ENCODE results near the gene CPSF6. TPM values are rescaled to one million over a fixed set of nuclear protein-coding genes. Genes with fewer than 3 reads are reported as not detected.
A peak's percentile ranks its signal among the peaks of the same experiment; 100 is the strongest.
"Not testable (repeated sequence)": the region's sequence is repeated elsewhere in the genome, so short reads cannot be mapped to it uniquely, and the experiment has no call there.

CPSF6 gene
- total and polyA plus RNA-seq, 2 experiments from 2014 or later, result 19.6 to 63.4 TPM

DNA sequence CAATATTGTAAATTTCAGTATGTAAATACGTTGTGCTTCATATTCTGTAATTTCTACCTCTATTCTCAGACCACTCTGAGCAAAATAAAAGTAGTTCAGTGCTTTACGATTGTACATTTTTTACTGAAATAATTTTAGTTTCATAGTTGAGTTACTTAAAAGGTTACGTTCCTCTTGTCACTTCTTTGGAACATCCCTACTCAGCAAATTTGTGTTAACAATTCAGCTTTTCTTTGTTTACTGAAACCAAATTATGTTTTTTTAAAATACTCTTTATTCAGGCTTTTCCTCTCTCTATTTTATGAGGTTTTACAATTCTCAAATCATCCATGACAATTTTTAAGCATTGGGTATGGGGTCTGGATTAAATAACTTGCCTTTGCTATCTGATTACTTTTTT is 25.8 kb downstream of the CPSF6 start:
- Histone ChIP-seq H4K20me1 (ENCODE audit: insufficient read depth) (peaks cover 5% of the 10 kb centered on the region; the same call in 1 of the 2 replicates), H3K9me3 (ENCODE audit: low read depth) (no peaks in the 10 kb centered on the region), H3K9ac (no peak overlapping the region), H2AFZ (no peak overlapping the region), H3K4me3 (no peak overlapping the region), H3K4me1 (ENCODE audit: insufficient read depth) (peaks cover 11% of the 10 kb centered on the region), H3F3A (ENCODE audit: insufficient read depth) (peaks cover 21% of the 10 kb centered on the region; the same call in 1 of the 2 replicates), H3K27me3 (replicated peaks; ENCODE audit: insufficient read depth) (no peaks in the 10 kb centered on the region), H3K27ac (no peak overlapping the region), H3K36me3 (ENCODE audit: low read depth) (peaks cover 76% of the 10 kb centered on the region), H3K79me2 (ENCODE audit: insufficient read depth) (peaks cover 54% of the 10 kb centered on the region), H3K9me2 (ENCODE audit: insufficient read depth) (no peaks in the 10 kb centered on the region), H3K4me2 (ENCODE audit: unreplicated experiment) (no peak overlapping the region)
- TF ChIP-seq EZH2phosphoT487 (IDR thresholded peaks at IDR 0.05; ENCODE audit: insufficient read depth, low read depth) (no peak), EZH2 (IDR thresholded peaks at IDR 0.05; ENCODE audit: insufficient read depth, poor library complexity, severe bottlenecking) (no peak)
- in situ Hi-C loops (cut with MboI), result no loop called here
- WGBS, 2 experiments (ENCODE audit: low coverage in 1 of 2, low lambda C conversion rate in 2 of 2, missing lambda C conversion rate in 2 of 2), result 95 to 99% methylated on average over 3 of the region's 3 CpGs
- no peak for DNase-seq

DNA sequence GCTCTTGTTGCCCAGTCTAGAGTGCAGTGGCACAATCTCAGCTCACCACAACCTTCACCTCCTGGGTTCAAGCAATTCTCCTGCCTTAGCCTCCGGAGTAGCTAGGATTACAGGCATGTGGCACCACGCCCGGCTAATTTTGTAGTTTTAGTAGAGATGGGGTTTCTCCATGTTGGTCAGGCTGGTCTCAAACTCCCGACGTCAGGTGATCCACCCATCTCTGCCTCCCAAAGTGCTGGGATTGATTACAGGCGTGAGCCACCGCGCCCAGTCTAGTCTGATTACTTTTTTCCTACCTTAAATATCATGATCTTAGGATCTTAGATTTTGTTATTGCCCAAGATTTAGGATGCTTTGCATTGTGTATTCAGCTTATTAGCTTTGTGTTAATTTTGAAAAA is 26.3 kb downstream of the CPSF6 start:
- peaks cover 21% of the 10 kb centered on the region; the same call in 1 of the 2 replicates for H3F3A ChIP-seq (ENCODE audit: insufficient read depth)
- H3K9me2 ChIP-seq (ENCODE audit: insufficient read depth); in situ Hi-C loops (cut with MboI); DNase-seq; H2AFZ ChIP-seq; H3K9ac ChIP-seq; H4K20me1 ChIP-seq (ENCODE audit: insufficient read depth); H3K27me3 ChIP-seq (replicated peaks; ENCODE audit: insufficient read depth); H3K4me2 ChIP-seq (ENCODE audit: unreplicated experiment); H3K9me3 ChIP-seq (ENCODE audit: low read depth); H3K4me3 ChIP-seq: not testable (repeated sequence)
- H3K79me2 ChIP-seq (ENCODE audit: insufficient read depth), result peaks cover 51% of the 10 kb centered on the region
- peaks cover 11% of the 10 kb centered on the region for H3K4me1 ChIP-seq (ENCODE audit: insufficient read depth)
- 86 to 89% methylated on average over 8 of the region's 8 CpGs for WGBS, 2 experiments (ENCODE audit: low coverage in 1 of 2, low lambda C conversion rate in 2 of 2, missing lambda C conversion rate in 2 of 2)
- peaks cover 76% of the 10 kb centered on the region for H3K36me3 ChIP-seq (ENCODE audit: low read depth)
- 0 out of 2 replicates have a peak overlapping the region, but pooled peaks have one; percentile 11 for H3K27ac ChIP-seq

DNA sequence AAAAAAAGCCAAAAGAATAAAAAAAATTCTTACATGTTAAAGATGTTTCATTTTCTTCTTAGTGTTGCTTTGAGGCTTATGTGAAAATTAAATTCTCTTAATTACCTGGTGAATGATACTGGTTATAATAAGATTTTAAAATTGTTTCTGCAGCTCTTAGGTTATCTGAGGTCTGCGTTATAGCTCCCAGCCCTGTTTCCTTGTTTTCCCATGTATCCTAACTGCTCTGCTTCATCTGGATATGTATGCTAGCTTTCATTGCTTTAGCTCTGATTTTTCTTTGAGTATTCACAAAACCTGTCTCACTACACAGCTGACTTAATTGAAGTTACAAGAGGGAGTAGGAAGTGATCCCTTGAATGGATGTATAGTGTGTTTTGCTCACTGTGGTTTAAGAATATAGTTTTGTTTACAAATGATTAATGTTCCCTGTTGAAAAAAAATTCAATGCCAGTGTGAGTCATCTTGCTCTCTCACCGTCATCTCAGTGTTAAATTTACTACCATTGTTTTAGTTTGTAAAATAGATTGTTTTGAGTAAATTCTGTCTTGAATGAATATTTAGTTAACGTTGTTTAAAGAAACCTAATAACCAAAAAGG is 26.8 kb downstream of the CPSF6 start:
- Histone ChIP-seq H4K20me1 (ENCODE audit: insufficient read depth) (peaks cover 5% of the 10 kb centered on the region; the same call in 1 of the 2 replicates), H3K79me2 (ENCODE audit: insufficient read depth) (peaks cover 50% of the 10 kb centered on the region), H3K9me2 (ENCODE audit: insufficient read depth) (no peaks in the 10 kb centered on the region), H3F3A (ENCODE audit: insufficient read depth) (peaks cover 21% of the 10 kb centered on the region; the same call in 1 of the 2 replicates), H3K9me3 (ENCODE audit: low read depth) (no peaks in the 10 kb centered on the region), H3K4me2 (ENCODE audit: unreplicated experiment) (no peak overlapping the region), H2AFZ (no peak overlapping the region), H3K27ac (peak overlapping the region; percentile 11; the same call in 1 of the 2 replicates), H3K9ac (no peak overlapping the region), H3K4me3 (no peak overlapping the region), H3K36me3 (ENCODE audit: low read depth) (peaks cover 75% of the 10 kb centered on the region), H3K4me1 (ENCODE audit: insufficient read depth) (peaks cover 11% of the 10 kb centered on the region), H3K27me3 (replicated peaks; ENCODE audit: insufficient read depth) (no peaks in the 10 kb centered on the region)
- in situ Hi-C loops (cut with MboI), result no loop called here
- DNase-seq, result peak; percentile 62
- TF ChIP-seq EZH2 (IDR thresholded peaks at IDR 0.05; ENCODE audit: insufficient read depth, poor library complexity, severe bottlenecking), result no peak
- TF ChIP-seq EZH2phosphoT487 (IDR thresholded peaks at IDR 0.05; ENCODE audit: insufficient read depth, low read depth), result no peak
- WGBS, 2 experiments (ENCODE audit: low coverage in 1 of 2, low lambda C conversion rate in 2 of 2, missing lambda C conversion rate in 2 of 2), result 65 to 67% methylated on average over 3 of the region's 3 CpGs

DNA sequence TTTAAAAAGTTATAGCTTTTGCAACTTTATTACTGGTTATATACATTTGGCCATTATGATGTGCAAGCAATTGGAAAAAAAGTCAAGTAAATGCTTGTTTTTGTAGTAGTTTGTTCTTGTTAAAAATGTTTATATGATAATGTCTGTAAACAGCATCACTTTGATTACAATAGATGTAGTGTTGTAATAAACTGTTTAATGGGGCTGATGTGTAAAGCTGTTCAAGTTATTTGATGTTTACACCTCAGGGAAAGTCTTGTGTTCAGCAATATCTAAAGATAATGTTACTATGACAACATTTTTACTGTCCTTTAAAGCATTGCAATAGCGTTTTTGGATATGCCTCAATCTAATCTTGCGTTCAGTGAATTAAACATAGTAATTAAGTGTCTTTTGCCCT is 30.4 kb downstream of the CPSF6 start:
- DNase-seq, result no peak
- 98% methylated on average over 2 of the region's 2 CpGs for WGBS, 2 experiments (ENCODE audit: low coverage in 1 of 2, low lambda C conversion rate in 2 of 2, missing lambda C conversion rate in 2 of 2)

More for the DNA sequence above, 30.4 kb downstream of the CPSF6 start:
- H3K4me3 ChIP-seq, result no peak overlapping the region
- peaks cover 19% of the 10 kb centered on the region for H3K79me2 ChIP-seq (ENCODE audit: insufficient read depth)
- peaks cover 12% of the 10 kb centered on the region; the same call in 1 of the 2 replicates for H3F3A ChIP-seq (ENCODE audit: insufficient read depth)
- no peak overlapping the region for H3K27ac ChIP-seq
- in situ Hi-C loops (cut with MboI), result no loop called here
- H2AFZ ChIP-seq, result no peak overlapping the region
- TF ChIP-seq EZH2phosphoT487 (IDR thresholded peaks at IDR 0.05; ENCODE audit: insufficient read depth, low read depth), result no peak
- no peak for TF ChIP-seq EZH2 (IDR thresholded peaks at IDR 0.05; ENCODE audit: insufficient read depth, poor library complexity, severe bottlenecking)
- H3K36me3 ChIP-seq (ENCODE audit: low read depth), result peaks cover 50% of the 10 kb centered on the region
- peaks cover 5% of the 10 kb centered on the region; the same call in 1 of the 2 replicates for H4K20me1 ChIP-seq (ENCODE audit: insufficient read depth)
- H3K9ac ChIP-seq, result no peak overlapping the region
- no peaks in the 10 kb centered on the region for H3K9me2 ChIP-seq (ENCODE audit: insufficient read depth)
- H3K4me2 ChIP-seq (ENCODE audit: unreplicated experiment), result no peak overlapping the region
- no peaks in the 10 kb centered on the region for H3K27me3 ChIP-seq (replicated peaks; ENCODE audit: insufficient read depth)
- H3K9me3 ChIP-seq (ENCODE audit: low read depth), result no peaks in the 10 kb centered on the region
- H3K4me1 ChIP-seq (ENCODE audit: insufficient read depth), result peaks cover 11% of the 10 kb centered on the region
